ENCODE results near the gene SALL3. TPM values are rescaled to one million over a fixed set of nuclear protein-coding genes. Genes with fewer than 3 reads are reported as not detected.

The SALL3 gene
- total and polyA plus RNA-seq, 2 of the 13 experiments (the other 11 are each of a cell fraction or from before 2014, with no cell fraction given) = not detected

- TF ChIP-seq ZKSCAN8 (CRISPR knock-in tag; IDR thresholded peaks at IDR 0.05; ENCODE audit: borderline replicate concordance) = no peak
- TF ChIP-seq E2F2 (CRISPR knock-in tag; IDR thresholded peaks at IDR 0.05; ENCODE audit: borderline replicate concordance) = no peak
- no peak for TF ChIP-seq ZNF230 (CRISPR knock-in tag; IDR thresholded peaks at IDR 0.05)
- no peak for TF ChIP-seq RERE (CRISPR knock-in tag; IDR thresholded peaks at IDR 0.05; ENCODE audit: low read depth)
Measured at GRCh38 chr18:78932281-78932680, 47.3 kb upstream of the SALL3 start (continued).

GRCh38 chr18:78934003-78934402, 45.6 kb upstream of the SALL3 start:
- H3K4me2 ChIP-seq (ENCODE audit: low read depth, low read length) = no peak overlapping the region
- no peaks in the 10 kb centered on the region for H3K9me3 ChIP-seq (ENCODE audit: low read length)
- H3K36me3 ChIP-seq (replicated peaks in 1 of 2; ENCODE audit: control insufficient read depth in 1 of 2, insufficient read depth in 2 of 2, low read length in 2 of 2) = no peaks in the 10 kb centered on the region
- no peak for FAIRE-seq
- no TSS peak for BruUV-seq (replicated peaks)
- no peaks in the 10 kb centered on the region for H4K20me1 ChIP-seq (ENCODE audit: insufficient read depth, low read length)
- intact Hi-C loops (cut with micrococcal nuclease; ENCODE audit: unreplicated experiment) = no loop called here
- no peaks in the 10 kb centered on the region for H3K4me1 ChIP-seq (ENCODE audit: insufficient read depth, low read length)
- in situ Hi-C loops (cut with HindIII; ENCODE audit: extremely low pct_ligation_motif_present, low pct_unique_long_range_greater_than_20kb) = no loop called here
- no peaks in the 10 kb centered on the region for H3K79me2 ChIP-seq (ENCODE audit: insufficient read depth, low read length)
- no peak for DNase-seq (ENCODE audit: low spot score)
- no peak for TF ChIP-seq SNAI1 (CRISPR knock-in tag; IDR thresholded peaks at IDR 0.05; ENCODE audit: borderline replicate concordance)
- no peak for TF ChIP-seq ZNF264 (CRISPR knock-in tag; IDR thresholded peaks at IDR 0.05)
- no peak for TF ChIP-seq XBP1 (CRISPR knock-in tag; IDR thresholded peaks at IDR 0.05)
- no peak for TF ChIP-seq ZNF12 (CRISPR knock-in tag; IDR thresholded peaks at IDR 0.05)
- no peak for TF ChIP-seq TBX2 (CRISPR knock-in tag; IDR thresholded peaks at IDR 0.05; ENCODE audit: borderline replicate concordance)
- TF ChIP-seq ZNF446 (CRISPR knock-in tag; IDR thresholded peaks at IDR 0.05) = no peak
- TF ChIP-seq CREB3 (CRISPR knock-in tag; IDR thresholded peaks at IDR 0.05) = no peak
- H3K27me3 ChIP-seq (ENCODE audit: control insufficient read depth in 1 of 2, insufficient read depth in 2 of 2, low read length in 2 of 2) = peaks cover 8 to 61% of the 10 kb centered on the region in 2 experiments; a peak in 4 of 5 replicates
- ChIA-PET POLR2A (no interaction called here), CTCF (ENCODE audit: low intra/inter-chr PET ratio, low total read pairs) (no interaction called here)
- ATAC-seq = no peak
- no peak overlapping the region for H3K9ac ChIP-seq (ENCODE audit: insufficient read depth, low read depth, low read length)
- no peak overlapping the region for H3K4me3 ChIP-seq (replicated peaks in 1 of 3; ENCODE audit: insufficient read depth in 1 of 3, low read depth in 2 of 3, low read length in 3 of 3)
- H2AFZ ChIP-seq (ENCODE audit: low read length) = no peak overlapping the region
- H3K27ac ChIP-seq (ENCODE audit: extremely low read length, insufficient read depth, low read length) = no peak overlapping the region
- WGBS (ENCODE audit: low lambda C conversion rate) = 54% methylated on average over 16 of the region's 22 CpGs
